Forelimb muscle (tissue), 1 donor: ENCODE measurements around the gene SEMA4G. TPM values are rescaled to one million over a fixed set of nuclear protein-coding genes. Genes with fewer than 3 reads are reported as not detected.

ENCODE experiments used
- DNase-seq: peaks from one replicate; pipeline ENCODE4 v3.0.0-alpha.2; 2013; ENCODE audit warnings: low read depth
- polyA plus RNA-seq: library from polyadenylated mRNA; unstranded; fragments of 120-200 nt; gene quantifications from one replicate; pipeline ENCODE4 v1.2.1, GENCODE V29; 2013; ENCODE audit not compliant: insufficient read length

SEMA4G gene
- polyA plus RNA-seq, 1 donor: 6.7 TPM

- DNase-seq: no peak
These were observed 37.9 kb downstream of the SEMA4G start for GRCh38 chr10:101007099-101007711.

GRCh38 chr10:101007915-101008822 is 38.9 kb downstream of the SEMA4G start:
- no peak for DNase-seq

DNA sequence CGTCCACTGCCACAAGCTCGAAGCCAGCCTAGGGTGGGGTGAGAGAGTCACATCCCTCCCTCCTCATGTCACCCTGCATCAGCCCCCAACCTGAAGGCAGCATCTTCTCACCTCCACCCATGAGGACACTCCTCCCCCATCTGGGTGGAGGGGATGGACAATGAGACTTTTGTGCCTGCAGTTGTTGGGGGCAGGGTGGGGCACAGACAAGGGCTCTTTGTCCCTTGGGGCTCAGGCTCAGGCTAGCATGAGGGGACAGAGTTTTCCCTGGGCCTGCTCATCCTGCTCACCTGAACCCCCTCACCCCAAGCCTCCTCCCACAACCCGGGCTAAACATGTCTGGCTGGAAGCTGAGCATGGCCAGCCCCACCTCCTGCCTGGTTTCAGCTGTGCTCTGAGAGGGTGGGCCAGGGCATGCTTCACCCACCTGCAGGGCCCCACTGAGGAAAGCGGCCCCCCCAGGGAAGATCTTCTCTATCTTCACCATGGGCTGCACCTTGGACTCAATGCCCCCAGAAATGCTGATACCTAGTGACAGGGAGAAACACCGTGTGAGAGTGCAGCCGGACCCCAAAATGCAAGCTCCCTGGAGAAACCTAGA is 39.6 kb downstream of the SEMA4G start:
- no peak for DNase-seq

- DNase-seq: no peak
These were observed 41.0 kb downstream of the SEMA4G start for GRCh38 chr10:101010329-101010728.

DNA sequence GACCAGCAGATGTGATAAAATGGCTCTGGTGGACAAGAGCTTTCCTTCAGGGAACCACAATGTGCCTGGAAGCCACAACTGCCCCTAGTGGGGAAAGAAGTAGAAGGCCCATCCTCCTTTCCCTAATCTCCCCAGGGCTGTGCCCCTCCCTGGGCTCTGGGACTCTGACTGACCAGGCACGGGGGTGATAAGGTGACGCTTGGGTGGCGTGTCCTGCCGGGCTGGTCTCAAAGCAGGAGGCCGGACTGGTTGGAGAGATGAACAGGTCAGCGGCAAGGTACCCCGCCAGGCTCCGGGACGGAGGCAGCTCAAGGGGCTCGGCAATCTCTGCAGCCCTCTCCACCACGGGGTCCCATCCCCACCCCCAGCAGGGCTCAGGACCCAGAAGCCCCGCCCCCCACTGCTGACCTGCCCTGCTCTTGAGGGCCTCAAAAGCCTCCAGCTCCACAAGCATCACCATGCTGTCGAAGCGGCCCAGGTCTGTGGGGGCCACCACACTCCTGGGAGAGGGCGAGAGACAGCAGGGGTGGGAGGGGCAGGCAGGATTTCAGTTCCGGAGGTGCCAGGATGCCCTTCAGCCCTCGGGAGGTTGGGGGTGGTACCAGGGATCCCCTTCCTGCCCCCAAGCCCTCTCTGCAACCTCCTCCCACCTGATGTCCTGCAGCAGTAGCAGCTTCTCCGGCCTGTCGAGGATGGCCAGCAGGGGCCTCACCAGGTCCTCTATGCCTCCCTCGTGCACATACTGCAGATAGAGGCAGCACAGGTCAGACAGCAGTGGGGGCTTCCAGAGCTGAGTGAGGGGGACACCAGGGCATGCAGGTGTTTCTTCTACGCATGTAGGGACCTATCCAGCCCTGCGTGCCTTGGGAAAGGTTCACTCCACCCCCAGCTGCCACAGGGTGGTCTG is 42.5 kb downstream of the SEMA4G start:
- no peak for DNase-seq

GRCh38 chr10:101012525-101013364 is 43.4 kb downstream of the SEMA4G start:
- no peak for DNase-seq

GRCh38 chr10:101013365-101013825 is 44.1 kb downstream of the SEMA4G start:
- DNase-seq: no peak

DNA sequence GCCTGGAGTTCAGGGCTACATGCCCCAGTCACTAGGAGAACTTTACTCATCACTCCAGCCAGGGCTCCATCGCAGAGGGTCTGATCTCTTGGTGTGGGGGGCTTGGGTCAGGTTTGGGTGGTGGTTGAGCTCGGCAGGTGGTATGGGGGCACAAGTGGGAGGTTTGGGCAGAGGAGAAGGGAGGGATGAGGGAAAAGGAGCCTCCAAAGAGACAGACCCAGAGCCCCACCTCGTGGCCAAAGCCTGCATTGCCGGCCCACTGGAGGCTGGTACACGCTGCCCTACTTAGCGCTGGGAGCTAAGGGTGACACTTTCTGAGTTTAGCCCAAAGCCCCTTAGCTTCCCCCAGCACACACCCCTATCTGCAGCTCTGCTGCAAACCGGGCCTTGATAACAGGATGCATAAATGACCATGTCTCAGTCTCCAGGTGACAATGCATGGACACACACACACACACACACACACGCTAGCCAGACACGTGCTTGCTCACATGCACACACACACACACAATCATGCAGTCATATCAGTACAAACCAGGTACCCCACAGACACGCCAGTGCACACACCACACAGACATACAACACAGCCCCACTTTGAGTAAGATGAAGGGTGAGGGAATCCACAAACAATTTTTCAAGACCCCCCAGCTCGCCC is 45.1 kb downstream of the SEMA4G start:
- no peak for DNase-seq

DNA sequence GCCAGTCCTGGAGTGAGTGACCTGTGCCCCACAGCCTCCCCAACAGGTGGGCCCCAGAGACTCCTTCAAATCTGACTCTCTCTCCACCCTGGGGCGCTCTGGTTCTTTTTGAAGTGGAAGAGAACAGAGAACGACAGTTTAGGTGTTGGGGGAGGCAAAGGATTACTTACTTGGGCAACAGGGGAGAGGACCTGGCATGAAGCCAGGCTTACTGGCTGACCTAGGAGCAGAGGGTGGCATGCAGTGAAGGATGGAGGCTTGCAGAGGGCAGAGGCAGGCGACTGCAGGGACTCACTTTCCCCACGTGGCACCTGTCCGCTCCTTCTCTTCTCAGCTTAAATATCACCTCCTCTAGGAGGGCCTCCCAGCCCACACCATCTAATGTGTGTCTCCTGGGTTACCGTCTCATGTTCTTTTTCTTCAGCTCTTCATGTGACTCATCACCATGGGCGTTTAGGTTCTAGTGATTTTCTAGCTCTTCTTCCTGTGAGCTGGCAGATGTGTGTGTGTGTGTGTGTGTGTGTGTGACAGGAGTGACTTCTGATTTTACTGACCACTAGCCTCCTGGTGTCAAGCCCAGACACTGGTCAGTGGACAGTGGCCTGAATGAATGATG is 45.8 kb downstream of the SEMA4G start:
- DNase-seq: no peak

DNA sequence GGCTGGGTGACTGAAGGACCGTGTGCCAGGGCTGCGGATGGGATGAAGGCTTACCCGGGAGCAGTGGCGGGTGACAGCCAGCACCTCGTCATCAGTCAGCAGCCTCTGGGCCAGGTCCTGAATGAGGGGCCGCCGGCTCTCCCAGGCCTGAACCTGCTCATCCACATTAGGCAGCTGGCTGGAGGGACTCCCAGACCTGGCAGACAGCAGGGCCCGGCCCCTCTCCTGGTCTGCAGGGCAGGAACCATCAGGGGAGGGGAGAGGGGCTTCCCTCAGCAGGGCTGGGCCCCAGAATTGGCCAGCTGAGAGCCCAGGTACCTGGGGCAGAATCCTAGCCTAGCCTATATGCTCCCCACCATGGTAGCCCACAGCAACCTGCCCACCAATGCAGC is 46.3 kb downstream of the SEMA4G start:
- DNase-seq: no peak

- no peak for DNase-seq
These were observed 47.5 kb downstream of the SEMA4G start for GRCh38 chr10:101016814-101017213.

DNA sequence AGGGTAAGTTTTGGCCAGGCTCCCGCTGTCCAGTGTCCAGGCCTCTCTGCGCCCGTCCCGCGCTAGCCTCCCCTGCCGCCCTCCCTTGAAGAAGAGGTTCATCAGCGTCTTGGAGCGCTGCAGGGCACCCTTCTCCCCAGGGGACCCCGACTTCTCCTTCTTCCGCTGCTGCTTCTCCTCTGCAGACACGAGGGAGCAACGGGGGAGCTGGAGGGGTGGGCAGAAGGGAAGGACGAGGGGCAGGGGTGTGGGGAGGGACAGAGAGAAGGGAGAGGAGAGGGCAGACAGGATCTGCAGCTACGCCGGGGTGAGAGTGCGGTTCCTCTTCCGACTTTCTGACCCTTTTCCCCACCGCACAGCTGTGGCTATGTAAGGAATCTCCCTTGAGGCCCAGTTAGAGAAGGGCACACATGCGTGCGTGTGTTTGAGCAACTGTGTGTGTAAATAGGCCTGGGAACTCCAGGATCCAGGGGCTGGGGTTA is 48.9 kb downstream of the SEMA4G start:
- no peak for DNase-seq

GRCh38 chr10:101018600-101019439 is 49.5 kb downstream of the SEMA4G start:
- DNase-seq: no peak

Other genes with a start within 250 kb of the SEMA4G start
- gene PAX2, start 223.9 kb upstream of the SEMA4G start, polyA plus RNA-seq: not detected
- 87.6 TPM for gene SLF2, start 56.5 kb upstream of the SEMA4G start, polyA plus RNA-seq
- 73.6 TPM for gene MRPL43, start 18.0 kb downstream of the SEMA4G start, polyA plus RNA-seq
- 9.3 TPM for gene TWNK, start 18.0 kb downstream of the SEMA4G start, polyA plus RNA-seq
- gene LZTS2, start 30.3 kb downstream of the SEMA4G start, polyA plus RNA-seq: 60.9 TPM
- gene PDZD7, start 61.6 kb downstream of the SEMA4G start, polyA plus RNA-seq: 1.6 TPM
- 22.5 TPM for gene SFXN3, start 61.7 kb downstream of the SEMA4G start, polyA plus RNA-seq
- 28.0 TPM for gene KAZALD1, start 92.5 kb downstream of the SEMA4G start, polyA plus RNA-seq
- gene TLX1, start 161.8 kb downstream of the SEMA4G start, polyA plus RNA-seq: not detected